Stimulated activated CD8-positive, alpha-beta memory T cell treated with anti-CD3 and anti-CD28 coated beads, Interleukin-12 subunit alpha, Interleukin-12 subunit beta, amount 100 ng/mL, for 1 hour (primary cell): ENCODE data around the gene BPIFB6.

Source experiments
- DNase-seq: peaks from one replicate; pipeline ENCODE4 v3.0.0-alpha.2; 2020; ENCODE audit warnings: low read depth

BPIFB6 gene

DNA sequence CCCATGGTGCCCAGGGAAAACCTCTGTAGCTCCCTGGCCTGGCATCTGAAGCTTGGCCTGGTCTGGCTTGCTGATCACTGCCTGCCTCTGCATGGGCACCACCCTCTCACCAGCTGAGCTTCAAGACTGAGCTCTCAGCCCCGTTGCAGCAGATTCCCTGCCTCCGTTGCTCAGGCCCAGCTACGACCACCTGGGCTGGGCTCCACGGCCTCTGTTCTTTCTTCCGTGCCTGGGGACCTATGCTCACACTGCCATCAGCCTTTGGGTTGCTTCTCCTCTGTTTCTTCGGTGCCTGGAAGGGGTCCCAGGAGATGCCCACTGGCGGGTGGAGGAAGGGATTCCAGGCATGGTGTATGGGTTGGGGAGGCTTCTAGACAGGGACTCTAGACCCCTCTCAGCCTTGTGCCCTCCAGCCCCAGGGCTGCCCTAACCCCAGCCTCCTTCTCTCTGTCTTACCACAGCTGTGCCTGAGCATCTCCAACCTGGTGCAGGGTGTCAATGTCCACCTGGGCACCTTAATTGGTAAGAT, 14.8 kb upstream of the BPIFB6 start:
- no peak for DNase-seq

DNA sequence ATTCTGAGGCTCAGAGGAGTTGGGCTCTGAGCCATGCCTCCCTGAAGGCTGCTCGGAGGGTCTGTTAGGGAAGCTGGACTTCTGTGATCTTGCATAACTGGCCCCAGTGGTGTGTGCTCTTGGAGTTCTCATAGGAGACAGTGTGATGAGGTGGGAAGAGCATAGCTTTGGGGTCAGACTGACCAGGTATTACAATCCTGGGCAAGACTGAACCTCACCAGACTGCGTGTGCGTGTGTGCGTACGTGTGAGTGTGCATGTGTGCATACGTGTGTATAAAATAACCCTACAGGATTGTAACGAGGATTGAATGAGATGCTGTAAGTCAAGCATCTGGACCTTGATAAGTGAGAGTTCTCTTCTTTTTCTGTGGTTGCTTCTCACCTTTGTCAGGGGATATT, 13.9 kb upstream of the BPIFB6 start:
- no peak for DNase-seq

DNA sequence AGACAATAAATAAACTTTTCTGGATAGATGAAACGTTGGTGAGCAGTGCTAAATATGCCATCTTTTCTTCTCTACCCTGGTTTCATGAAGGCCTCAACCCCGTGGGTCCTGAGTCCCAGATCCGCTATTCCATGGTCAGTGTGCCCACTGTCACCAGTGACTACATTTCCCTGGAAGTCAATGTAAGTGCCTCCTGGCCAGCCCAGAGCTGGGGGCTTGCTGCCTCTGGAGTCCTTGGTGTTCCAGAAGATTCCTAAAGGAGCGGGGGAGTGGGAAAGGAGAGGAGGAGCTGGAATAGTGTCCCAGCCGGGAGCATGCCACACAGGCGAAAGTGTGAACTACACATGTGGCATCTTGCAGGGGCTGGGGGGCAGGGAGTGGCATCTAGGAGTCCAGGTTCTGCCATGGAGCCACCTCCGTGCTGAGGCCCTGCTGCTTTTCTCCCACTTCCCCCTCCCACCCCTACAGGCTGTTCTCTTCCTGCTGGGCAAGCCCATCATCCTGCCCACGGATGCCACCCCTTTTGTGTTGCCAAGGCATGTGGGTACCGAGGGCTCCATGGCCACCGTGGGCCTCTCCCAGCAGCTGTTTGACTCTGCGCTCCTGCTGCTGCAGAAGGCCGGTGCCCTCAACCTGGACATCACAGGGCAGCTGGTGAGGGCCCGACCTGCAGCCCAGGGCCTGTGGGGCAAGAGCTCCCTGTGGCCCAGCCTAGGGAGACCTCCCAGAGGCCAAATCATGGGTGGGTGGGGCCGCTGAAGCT, 13.1 kb upstream of the BPIFB6 start:
- DNase-seq, result no peak

DNA sequence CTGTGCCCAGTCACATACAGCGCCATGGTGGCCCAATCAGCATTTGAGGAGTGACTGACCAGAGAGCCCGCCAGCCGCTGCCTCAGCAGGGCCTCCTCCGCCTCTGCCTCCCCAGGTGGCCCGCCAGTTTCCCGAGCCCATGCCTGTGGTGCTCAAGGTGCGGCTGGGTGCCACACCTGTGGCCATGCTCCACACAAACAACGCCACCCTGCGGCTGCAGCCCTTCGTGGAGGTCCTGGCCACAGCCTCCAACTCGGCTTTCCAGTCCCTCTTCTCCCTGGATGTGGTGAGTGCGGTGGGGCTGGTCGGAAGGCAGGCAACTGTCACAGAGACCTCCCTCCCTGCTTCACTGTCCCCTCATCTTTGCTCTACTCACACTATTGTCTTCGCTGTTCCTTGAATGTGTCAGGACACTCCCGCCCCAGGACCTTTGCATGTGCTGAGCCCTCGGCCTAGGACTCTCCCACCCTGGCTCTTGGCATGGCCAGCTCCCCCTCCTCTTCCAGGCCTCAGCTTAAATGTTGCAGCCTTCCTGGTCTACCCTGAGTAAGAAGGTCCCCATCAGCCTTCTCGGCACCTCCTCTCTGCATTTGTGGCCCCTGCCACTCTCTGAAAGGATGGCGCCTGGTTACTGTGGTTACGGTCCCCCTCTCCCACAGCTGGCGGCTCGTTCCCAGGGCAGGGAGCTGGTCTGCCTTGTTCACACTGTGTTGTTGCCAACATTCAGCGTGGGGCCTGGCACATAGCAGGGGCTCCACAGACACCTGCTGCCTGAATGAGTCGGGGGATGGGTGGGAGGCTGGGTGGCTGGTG, 11.8 kb upstream of the BPIFB6 start:
- DNase-seq, result no peak

DNA sequence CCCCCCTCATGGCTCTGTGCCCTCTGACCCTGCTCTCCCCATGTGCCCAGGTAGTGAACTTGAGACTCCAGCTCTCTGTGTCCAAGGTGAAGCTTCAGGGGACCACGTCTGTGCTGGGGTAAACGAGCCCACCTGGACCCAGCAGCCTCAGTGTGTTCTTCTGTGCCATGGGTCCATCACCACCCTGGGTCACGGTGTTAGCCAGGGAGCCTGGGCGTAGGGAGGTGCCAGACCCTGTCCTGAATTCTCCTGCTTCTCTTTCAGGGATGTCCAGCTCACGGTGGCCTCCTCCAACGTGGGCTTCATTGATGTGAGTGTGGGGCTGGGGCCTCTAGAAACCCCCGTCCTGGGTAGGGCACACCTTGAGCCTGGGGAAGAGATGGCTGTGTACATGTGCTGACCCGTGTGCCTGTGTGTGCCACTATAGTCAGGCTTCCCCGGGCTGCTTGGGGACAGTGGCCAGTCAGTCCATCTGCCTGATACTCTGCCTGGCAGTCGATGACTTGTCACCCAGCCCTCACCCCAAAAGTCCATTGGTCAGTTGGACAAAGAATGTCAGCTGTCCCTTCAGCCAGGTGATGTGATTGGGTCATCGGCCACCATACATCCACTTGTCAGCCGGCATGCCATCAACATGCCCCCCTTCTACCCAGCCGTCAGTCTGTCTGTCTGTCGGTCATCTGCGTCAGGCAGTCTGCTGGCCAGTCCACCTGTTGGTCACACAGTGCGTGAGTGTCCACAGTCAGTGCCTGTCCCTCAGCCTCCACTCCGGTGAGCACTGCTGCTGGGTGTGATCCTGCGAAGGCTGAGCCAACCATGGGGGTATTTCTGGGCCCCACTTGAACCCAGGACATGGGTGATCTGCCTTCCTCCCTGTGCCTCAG, 10.9 kb upstream of the BPIFB6 start:
- no peak for DNase-seq

DNA sequence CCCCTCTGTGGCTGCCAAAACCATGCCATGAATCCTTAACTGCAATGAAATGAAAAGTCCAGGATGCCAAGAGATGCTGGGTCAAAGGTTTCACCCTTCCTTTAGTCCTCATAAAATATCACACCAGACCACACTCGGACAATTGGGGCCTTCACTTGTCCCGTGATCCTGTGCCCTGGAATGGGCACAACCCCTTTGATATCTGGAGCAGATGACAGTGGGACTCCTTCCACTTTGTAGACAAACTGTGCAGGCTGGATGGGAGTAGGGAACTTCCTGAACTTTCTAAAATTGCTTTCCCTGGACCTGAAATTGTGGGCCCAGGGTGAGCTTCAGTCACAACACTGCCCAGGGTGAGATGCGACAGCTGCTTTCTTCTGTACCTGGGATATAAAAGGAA, 9.6 kb upstream of the BPIFB6 start:
- DNase-seq, result no peak

DNA sequence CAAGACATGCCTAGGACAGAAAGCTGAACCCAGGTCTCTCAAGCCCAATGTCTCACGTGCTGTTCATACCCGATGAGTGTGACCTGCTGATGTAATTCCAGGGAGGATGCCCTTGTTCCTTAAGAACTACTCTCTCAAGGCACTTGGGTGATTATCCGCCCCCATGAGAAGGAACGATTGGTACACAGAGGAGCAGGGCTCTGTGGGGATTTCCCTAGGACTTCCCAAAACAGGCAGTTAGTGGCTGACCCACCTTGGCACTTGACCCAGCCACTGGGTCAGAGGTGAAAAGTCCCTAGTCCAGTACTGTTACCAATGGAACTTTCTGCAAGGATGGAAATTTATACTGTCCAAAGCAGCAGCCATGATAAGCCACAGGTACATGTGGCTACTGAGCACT, 9.2 kb upstream of the BPIFB6 start:
- DNase-seq, result no peak

DNA sequence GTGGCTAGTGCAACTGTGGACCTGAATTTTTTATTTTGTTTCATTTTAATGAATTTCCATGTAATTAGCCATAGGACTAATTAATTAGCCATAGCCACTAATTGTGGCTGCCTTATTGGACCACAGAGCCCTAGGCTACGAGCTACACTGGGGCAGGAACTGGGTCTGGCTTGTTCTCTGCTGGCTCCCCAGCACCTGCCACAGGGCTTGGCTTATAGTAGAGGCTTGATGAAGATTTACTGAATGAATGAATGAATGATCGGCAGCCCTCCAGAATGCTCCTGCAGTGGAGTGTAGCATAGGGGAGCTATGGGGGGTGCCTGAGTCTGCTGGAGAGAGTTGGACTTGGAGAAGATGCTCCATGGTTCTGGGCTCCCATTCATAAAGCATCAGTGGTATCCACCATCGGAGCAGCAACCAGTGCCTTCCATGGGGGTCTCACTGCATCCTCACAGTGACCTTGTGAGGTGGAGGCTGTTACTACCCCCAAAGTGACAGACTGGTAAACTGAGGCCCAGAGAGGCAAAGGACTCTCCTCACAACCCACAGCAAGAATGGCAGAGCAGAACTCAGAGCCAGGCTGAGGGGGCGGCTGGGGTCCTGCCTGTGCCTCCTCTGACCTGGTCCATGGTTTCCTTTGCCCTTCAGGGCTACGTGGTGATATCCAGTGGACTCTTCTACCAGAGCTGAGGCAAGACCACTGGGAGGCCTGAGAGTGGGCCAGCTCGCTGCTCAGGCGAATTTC, 8.6 kb upstream of the BPIFB6 start:
- DNase-seq, result no peak

DNA sequence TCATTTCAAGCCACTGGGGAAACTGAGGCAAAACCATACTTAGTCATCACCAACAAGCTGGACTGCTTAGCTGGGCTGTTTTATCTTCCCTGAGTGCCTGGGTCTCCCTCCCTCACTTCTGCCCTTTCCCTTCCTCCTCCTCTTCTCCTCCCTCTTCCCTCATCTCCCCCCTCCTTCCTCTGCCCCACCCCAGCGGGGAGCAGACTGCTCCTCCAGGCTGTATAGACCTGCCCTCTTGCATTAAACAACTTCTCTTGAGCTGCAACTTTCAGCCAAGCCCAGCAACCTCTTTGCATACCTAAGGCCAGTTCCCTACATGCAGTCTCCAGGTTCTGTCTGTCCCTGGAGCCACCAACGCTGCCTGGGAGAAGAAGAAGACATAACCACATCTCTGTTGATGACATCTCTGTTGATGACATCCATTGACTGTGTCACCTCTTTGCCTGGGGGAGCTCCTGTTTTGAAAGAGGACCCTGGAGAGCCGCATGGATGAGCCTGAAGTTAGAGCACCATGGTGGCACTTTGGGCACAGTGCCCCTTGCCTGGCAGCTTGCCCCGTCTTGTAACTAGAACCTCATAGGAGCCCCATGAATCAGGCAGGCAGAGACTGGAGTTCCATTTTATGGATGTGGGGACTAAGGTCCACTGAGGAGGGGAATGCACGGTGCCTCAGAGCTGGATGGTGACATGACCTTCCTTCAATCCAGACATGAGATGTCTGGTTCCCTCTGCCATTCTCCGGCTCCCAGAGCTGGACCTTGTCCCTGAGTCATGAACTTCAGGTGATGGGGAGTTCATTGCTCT, 7.8 kb upstream of the BPIFB6 start:
- DNase-seq, result no peak

DNA sequence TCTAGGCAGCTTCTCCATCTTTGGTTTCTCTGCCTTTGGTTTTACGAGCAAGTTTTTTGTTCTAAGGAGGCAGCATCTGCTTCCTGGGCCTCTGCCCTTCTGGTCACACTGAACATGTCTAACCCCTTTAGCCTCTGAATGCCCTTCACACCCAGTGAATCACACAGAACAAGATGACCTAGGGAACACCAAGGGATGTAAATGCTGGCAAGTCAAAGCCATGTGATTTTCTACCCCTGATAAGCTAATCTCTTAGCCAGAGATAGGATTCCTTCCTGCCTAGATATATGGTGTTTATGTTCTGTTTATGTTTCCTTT, 7.2 kb upstream of the BPIFB6 start:
- DNase-seq, result no peak

DNA sequence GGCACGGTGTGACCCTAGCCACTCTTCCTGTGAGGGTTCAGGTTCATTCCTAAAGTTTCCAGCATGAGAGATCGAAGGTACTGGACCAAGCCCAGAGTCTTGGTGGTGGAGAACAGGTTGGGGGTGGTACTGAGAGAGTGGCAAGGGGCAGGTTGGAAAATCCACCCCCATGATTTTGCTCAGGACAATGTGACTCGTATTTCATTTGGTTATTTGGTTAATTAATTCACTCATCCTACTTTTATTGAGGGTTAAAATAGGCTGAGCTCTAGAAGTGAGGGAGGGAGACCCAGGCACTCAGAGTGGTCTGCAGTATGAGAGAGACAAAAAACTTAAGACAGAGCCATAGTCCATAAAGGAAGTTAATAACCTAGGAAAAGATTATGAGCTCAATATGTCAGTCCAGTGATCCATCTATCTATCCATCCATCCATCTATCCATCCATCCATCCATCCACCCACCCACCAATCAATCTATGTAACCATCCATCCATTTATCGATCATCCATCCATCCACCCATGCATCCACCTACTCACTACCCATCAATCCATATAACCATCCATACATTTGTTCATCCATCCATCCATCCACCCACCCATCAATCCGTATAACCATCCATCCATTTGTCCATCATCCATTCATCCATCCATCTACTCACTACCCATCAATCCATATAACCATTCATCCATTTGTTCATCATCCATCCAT, 6.7 kb upstream of the BPIFB6 start:
- no peak for DNase-seq

DNA sequence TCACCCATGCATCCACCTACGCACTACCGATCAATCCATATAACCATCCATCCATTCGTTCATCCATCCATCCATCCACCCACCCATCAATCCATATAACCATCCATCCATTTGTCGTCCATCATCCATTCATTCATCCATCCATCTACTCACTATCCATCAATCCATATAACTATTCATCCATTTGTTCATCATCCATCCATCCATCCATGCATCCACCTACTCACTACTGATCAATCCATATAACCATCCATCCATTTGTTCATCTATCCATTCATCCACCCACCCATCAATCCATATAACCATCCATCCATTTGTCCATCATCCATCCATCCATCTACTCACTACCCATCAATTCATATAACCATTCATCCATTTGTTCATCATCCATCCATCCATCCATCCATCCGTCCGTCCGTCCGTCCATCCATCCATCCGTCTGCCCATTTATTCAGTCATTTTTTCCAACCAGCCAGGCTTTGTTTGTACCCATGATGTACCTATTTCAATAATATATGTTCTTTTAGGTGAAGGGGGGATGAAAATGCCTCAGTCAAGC, 6.1 kb upstream of the BPIFB6 start:
- no peak for DNase-seq

DNA sequence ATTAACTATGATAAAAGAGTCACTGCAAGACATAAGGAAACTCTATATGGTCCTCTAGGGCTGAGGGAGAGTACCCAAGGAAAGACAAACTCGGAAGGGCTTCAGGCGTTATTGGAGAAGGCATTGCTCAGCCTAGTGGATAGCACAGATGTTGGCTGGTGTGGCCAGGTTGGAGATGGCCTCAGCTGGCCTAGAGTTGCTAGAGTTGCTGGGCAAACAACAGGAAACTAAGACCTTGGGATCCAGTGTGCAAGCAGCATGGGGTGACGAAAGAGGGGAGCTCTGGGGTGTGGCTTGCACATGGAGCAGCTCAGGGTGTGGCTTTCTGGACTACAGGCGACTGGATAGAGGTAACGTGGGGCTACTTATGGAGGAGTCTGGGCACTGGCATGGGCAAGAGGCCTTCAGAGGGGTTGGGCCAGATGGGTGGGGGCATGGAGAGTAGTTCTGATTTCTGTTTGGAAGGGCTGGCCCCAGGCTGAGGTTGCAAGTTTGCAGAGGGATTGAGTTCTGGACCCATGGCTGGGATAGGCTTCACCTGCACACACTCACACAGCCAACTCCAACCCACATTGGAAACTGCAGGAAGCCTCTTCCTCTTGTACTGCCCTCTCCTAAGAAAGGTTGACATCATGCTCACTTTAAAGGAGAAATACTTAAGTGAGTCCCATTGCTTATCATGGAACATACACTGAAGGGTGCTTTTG, 5.2 kb upstream of the BPIFB6 start:
- DNase-seq, result no peak

DNA sequence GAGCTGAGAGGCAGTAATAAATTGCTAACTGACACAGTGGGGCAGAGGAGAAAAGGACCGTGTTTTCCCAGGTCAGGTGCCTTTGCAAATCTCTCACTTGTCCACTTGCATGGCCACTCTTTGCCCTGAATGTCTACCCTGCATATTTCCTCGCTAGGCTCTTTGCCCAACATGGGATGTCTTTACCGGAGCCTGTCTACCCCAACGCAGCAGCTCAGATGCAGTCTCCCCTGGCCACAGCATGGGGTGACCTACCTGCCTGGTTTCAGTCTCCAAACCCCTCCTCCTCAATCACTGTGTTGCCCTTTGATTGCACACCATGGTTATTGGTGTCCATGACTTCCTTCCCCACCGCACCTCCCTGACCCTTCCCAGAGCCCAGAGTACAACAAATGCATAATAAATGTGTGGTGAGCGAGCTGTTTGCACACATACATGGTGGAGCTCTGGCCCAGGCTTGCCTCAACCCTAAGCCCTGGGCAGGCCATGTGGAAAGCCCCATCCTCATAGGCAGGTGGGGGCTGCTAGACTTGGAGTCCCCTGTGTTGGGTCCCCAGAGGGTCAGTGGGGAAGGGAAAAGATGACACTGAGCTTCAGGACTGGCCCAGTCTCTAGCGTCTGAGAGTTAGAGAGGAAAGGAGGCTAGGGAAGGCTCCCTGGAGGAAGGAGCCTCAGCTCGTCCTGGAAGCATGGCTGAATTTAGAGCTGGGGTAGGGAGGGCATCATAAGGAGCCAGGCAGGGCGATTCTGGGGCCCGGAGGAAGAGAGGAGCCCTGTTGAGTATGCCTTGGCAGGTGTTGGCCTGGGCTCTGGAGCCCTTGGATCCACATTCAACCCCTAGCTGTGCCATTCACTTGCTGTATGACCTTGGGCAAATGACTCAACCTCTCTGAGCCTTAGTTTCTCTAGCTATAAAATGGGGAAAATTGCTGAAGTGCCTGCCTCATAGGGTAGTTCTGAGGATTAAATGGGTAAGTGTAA, 4.4 kb upstream of the BPIFB6 start:
- DNase-seq, result no peak

DNA sequence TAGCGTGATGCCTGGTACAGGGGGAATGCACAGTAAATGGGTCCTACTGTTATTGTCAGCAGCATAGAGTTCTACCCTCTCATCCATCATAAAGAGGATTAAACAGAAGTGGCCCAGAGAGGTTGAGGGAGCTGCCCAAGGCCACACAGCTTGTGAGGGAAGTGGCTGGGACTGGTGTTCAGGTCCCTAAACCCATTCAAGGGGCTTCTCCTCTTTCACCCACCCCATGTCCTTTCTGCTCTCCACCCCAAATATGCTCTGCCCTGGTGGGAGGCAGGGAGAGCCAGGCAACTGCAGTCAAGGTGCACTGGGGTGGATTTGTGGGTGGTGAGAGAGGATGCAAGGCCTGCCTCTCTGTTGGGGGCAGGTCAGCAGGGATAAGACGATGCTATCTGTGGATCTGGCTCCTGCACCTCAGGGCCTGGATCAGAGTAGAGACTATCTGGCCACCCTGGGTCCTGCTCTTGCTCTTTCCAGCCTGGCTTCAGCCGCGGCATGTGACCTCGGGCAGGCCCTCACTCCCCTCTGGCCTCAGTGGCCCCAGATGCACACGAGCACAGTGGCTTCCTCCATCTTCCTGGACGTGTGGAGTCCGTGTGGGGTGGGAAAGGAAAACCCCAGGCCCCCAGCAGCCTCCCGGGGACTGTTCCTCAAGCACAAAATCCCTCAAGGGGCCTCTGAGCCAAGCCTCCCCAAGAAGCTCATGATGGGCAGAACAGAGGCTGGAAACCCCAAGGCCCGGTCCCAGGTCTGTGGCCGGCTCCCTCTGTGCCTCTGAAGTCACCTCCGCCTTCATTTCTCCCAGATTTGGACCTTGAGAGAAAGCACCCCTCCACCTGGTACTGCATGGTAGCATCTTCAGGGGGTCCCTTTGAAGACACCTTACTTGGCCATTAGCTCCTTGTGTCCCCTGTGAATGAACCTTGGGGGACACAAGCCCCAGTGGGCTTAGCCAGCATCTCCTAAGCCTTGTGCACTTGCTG, 3.4 kb upstream of the BPIFB6 start:
- DNase-seq, result no peak

DNA sequence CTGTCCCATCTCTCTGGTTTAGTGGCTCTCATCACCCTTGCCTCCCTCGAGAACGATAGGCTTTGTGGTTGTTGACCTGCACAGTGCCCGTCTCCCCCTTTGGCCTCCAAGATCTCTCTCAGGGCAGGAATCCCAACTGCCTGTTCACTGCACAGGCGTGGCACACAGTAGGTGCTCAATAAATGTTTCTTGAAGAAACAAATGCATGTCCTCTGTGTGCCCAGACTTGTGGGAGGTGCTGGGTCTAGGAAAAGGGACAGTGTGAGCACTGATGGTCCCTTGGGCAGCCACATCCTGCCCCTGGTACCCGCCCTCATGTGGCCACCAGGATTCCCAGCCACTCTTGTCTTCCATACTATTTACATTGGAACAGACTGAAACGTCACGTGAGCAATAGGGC, 2.6 kb upstream of the BPIFB6 start:
- no peak for DNase-seq

DNA sequence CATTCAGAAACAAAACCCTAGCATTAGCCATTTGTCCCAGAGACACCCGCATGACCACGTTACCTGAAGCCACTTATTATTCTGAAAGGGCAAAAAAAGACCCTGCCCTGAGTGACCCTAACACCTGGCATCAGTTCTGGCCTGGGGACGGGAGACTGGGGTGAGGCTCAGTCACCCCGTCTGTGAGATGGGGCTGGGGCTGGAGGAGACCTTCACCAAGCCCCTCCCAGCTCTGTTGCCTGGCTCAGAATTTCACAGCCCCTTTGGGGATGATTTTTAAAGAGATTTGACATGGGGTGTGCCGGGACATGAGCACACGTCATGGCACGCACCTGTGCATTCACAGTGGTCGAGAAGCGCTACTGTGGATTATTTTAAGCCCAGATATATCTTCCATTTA, 1.4 kb upstream of the BPIFB6 start:
- DNase-seq, result no peak
